HG02938 (cell line): ENCODE measurements around the gene MAP1S.

ENCODE experiments used
- ATAC-seq: cut with Tn5 transposase; IDR thresholded peaks from one replicate; pipeline ENCODE4 v1.9.1; 2021; ENCODE audit warnings: mild to moderate bottlenecking, moderate library complexity; ENCODE audit not compliant: unreplicated experiment

MAP1S gene, protein sequence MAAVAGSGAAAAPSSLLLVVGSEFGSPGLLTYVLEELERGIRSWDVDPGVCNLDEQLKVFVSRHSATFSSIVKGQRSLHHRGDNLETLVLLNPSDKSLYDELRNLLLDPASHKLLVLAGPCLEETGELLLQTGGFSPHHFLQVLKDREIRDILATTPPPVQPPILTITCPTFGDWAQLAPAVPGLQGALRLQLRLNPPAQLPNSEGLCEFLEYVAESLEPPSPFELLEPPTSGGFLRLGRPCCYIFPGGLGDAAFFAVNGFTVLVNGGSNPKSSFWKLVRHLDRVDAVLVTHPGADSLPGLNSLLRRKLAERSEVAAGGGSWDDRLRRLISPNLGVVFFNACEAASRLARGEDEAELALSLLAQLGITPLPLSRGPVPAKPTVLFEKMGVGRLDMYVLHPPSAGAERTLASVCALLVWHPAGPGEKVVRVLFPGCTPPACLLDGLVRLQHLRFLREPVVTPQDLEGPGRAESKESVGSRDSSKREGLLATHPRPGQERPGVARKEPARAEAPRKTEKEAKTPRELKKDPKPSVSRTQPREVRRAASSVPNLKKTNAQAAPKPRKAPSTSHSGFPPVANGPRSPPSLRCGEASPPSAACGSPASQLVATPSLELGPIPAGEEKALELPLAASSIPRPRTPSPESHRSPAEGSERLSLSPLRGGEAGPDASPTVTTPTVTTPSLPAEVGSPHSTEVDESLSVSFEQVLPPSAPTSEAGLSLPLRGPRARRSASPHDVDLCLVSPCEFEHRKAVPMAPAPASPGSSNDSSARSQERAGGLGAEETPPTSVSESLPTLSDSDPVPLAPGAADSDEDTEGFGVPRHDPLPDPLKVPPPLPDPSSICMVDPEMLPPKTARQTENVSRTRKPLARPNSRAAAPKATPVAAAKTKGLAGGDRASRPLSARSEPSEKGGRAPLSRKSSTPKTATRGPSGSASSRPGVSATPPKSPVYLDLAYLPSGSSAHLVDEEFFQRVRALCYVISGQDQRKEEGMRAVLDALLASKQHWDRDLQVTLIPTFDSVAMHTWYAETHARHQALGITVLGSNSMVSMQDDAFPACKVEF

DNA sequence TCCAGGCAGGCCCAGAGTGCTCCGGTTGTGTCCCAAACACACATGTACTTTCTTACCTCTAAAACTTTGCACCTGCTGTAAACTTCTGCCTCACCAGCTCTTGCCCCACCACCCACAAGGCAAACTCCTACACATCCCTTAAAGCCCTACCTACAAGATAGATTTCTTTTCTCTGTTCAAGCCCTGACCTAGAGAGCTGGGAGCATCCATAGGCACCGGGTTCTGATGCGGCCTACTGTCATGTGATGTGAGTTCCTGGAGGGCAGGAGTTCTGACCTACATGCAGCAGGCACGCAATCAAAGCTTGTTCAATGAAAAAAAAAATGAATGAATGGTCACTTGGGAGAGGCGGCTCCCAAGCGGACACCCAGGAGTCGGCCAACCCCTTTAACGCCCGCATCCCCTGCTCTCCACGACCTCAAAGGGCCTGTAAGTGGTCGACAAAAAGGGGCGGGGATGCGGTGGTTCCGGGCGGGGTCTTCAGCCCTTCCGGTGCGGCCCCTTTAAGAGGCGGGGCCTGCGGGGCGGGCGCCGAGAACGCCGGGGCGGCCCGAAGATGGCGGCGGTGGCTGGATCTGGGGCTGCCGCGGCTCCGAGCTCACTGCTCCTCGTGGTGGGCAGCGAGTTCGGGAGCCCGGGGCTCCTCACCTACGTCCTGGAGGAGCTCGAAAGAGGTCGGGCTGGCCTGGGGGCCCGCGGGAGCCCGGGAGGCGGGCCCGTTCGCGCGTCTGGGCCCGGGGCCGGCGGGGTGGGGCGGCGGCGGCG lies at the start of gene MAP1S:
TSS of gene MAP1S (plus strand) at position 534 of the 765 bp plus-strand sequence. CDS start at position 557, 23 bp downstream.
- no peak for ATAC-seq

DNA sequence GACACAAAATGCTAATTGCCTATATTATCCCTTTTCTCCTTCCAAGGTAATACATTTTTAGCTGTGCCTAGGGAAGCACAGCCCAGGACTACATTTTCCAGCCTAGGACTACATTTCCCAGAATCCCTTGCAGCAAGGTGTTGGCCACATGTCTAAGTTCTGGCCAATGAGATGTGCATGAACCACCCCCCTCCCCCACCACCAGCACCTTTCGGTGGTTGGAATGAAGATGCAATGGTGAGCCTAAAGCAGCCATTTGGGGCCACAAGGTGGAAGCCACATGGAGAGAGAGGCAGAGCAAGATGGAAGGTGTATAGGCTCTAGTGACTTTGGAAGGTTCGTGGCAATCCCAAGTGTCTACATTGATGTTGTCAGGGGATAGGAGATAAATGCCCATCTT lies 47.4 kb upstream of the MAP1S start:
- ATAC-seq = no peak

DNA sequence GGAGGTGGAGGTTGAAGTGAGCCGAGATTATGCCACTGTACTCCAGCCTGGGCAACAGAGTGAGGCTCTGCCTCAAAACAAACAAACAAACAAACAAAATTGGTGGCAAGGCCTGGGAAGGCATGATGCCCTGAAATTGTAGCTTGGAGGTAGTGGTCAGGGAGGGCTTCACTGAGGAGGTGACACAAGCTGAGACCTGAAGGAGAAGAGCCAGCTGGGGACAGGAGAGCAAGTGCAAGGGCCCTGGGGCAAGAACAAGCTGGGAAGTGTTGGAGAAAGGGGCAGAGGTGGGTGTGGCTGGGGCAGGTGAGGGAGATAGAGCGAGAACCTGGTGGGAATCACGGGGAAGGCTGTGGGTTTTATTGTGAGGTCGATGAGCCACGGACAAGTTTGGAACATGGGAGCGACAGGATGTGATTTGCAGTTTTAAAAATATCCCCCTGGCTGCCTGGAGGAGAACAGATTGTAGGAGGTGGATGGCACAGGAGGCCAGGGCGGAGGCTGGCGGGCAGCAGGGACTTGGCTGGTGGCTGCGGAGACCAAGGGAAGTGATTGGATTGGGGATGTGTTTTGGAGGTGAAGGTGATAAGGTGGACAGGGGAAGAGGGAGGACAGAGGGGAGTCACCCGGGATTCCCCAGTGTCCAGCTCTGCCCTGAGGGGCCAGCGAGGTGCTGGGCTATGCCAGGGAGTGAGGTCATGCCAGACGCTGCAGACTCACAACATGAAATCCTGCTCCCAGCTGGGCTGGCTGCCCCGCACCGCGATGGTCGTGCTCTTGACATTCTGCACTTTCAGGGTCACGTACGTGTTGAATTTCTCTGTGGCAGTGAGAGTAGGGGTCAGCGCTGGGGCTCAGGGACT lies 45.1 kb upstream of the MAP1S start:
- ATAC-seq = no peak

DNA sequence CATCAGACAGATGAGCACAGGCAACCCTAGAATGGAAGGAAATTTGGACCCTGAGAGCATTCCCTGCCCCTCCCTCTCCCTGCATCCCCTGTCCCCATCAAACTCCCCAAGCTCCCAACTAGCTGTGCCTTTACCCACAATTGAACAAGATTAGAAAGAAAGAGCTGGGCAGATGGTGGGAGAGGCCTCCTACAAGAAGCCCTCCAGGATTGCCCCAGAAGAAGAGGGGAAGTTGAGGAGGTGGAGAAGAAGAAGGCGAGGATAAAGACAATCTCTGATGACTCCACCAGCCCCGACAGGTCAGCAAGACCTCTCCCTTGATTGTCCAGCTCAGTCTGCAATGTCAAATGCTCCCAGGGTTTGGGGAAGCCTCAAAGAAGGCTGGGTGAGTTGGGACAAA lies 43.0 kb upstream of the MAP1S start:
- ATAC-seq = no peak

DNA sequence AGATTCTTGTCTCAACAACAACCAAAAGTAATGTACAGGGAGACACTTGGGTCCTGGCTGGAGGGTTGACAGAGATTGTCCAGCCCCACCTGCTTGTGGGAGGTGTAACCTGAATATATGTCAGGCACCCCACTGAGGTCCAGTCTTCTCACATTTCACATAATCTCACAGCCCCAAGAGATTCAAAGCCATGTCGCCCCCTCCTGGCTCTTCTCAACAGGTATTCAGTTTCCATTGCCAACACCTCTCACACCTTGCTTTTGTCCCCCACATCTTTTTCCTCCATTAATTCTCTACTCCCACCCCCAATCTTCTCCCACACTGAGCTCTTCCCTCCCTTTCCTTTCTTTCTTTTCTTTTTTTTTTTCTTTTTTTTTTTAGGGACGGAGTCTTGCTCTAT lies 42.3 kb upstream of the MAP1S start:
- ATAC-seq = no peak

DNA sequence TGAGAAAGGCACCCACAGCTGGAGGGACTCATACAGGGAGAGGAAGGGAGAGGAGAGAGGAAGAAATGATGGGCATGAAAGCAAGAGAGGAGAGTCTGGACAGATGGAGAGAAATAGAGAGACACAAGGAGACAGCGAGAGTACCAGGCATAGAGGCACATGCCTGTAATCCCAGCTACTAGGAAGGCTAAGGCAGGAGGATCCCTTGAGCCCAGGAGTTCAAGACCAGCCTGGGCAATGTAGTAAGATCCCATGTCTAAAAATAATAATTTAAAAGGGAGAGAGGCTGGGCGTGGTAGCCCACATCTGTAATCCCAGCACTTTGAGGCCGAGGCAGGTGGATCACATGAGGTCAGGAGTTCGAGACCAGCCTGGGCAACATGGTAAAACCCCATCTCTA lies 40.4 kb upstream of the MAP1S start:
- ATAC-seq = no peak

DNA sequence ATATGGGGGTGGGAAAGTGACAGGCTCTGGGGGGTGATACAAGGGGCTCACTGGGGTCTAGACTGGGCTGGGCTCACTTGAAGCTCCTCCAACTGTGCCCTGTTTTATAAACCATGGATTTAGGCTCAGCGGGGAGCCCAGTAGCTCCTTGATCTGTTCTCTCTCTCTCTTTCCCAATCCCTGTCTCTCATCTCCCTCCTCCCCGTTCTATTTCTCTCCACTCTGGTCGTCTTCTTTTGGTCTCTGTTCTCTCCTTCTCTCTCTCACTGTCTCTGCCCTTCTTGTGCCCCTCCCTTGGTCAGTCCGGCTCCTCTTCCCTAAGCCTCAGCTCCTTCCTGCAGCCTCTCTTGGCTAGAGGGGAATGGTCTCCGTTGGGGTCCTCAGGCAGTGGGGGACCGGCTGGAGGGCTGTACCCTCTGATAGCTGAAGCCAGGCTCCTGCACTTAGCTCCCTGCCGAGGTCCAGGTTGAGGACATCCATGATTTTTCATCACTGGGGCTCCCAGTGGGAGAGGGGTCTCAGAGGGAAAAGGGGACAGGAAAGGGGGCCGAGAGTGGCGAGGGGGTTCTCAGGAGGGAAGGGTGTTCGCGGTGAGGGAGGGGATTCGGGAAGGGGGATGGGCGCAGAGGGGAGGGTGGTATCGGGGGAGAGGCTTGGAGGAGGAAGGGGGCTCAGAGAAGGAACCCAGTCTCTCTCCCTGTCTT lies 39.6 kb upstream of the MAP1S start:
- ATAC-seq = no peak

DNA sequence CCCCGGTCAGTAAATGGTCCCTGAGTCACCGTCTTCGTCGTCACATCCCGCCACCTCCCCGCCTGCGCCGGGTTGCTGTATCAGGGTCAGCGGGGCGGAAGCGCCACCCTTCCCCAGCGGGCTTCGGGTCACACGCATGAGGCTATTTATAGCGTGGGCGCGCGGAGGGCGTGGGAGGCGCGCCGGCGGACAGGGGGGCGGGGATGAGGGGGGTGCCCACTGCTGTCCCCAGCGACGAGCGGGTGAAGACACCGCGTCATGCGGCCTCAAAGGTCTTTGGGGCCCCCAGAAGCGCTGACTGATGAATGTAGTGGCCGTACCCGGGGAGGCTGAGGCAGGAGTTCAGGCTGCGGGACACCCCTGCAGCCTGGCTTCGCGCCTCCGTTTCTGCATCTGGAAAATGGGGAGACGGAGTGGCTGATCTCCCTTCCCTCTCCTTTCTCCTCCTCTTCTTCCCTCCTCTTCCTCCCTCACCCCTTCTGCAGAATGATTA lies 39.0 kb upstream of the MAP1S start:
- ATAC-seq = no peak

DNA sequence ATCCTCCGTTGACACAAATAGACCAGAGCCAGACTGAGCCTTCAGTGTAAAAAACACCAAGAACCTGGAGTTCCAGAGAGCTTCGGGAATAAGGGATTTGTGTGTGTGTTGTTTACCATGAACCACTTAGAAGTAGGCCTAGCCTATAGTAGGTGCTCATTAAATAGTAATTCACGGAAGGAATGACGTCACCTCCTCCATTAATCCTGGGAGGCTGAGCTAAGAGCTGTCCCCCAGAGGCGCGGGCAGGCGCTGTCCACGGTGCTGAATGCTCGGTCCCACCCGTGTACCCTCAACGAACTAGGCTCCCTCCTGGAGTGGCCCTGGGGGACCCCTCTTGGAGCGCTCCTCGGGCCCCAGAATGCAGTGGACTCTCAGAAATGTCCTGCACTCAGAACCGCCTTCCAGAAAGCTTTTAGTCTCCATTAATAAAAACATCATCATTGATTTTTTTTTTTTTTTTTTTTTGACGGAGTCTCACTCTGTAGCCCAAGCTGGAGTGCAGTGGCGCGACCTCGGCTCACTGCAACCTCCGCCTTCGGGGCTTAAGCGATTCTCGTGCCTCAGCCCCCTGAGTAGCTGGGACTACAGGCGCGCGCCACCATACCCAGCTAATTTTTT lies 37.7 kb upstream of the MAP1S start:
- no peak for ATAC-seq

DNA sequence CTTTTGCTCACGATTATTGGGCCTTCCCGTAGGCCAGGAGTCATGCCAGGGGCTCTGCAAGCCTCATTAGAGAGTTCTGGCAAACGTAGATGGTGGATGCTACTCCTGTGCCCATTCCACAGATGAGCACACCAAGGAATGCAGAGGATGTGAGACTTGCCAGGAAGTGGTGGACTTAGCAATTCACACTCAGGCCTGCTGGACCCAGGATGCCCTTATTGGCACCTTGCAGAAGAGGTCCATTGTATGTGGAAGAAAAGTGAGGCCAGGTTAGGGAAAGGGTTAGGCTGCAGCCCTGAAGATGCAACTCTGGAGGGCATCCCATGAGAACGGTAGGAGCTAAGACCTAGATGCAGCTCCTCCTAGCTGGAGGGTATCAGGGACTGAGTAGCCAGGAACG lies 37.0 kb upstream of the MAP1S start:
- no peak for ATAC-seq

DNA sequence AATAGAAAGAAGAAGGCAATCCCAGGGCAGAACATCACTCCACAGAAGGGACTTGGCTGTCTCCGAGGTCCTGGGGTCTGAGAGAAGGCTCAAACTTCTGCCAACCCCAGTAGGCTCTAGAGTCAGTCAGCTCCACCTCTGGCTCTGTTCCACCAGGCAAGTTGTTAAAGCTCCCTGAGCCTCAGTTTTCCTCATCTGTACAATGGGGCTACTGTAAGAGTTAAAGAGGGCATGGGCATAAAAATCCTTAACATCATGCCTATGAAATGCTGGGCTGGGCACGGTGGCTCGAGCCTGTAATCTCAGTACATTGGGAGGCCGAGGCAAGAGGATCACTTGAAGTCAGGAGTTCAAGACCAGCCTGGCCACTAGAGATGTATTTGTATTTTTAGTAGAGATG lies 36.2 kb upstream of the MAP1S start:
- ATAC-seq = no peak

DNA sequence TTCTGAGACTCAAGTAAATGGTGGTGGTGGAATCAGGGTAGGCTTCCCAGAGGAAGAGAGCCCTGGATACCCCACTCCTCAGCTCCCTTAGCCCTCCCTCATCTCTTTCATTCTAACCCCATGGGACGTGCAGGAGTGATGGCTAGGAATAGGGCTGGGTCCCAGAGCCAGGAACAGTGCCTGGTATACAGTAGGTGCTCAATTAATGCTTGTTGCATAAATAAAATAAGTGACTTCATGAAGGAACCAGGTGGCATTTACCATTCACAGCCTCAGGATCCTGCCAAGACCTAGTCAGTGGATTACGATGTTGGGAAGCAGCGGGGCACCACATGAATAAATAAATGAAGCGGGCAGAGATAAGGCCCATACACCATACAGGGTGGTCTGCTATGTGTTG lies 35.0 kb upstream of the MAP1S start:
- ATAC-seq = no peak

DNA sequence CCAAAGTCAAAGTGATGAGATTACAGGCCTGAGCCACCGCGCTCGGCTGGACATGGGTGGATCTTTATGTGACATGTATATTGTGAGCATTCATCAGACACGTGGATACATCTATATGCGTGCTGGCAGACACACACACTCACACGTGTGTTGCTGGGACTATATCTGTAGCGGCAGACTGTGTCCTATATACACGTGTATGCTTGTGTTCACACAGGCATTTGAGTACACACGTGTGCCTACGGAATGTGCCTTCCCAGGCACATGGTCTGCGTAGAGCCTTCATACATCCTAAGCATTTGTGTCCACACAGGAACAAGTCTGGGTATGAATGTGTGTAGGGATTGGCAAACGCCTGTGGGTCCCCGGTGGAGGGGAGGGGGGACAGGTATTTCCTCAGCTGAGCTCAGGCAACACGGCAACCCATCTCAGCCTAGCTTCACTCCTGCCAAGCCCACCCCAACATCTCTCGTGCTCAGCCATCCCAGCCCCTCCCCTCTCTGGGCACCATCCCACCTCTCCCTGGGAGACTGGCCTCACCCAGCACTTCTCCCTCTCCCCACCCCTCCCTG lies 33.7 kb upstream of the MAP1S start:
- no peak for ATAC-seq

DNA sequence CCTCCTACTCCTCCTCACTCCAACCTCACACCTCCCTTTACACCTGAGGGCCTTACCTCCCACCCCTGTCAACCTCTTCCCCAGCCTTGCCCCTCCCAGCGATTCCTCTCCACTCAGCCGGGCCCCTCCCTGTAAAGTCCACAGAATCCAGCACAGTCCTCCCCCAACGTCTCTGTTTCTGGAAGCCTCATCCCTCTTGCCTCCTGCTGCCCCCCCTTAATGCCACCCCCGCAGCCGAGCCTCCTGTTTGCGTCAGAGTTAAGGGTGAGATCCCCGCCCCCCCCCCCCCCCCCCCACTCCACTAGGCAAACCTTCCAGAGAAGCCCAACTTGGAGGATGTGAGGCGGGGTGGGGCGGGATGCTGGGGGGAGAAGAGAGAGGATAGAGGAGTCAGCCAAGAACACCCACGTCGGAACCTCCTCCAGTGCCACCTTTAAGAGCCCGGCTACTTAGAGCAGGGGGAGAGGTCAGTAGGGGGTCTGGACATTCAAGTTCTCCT lies 33.2 kb upstream of the MAP1S start:
- ATAC-seq = no peak

DNA sequence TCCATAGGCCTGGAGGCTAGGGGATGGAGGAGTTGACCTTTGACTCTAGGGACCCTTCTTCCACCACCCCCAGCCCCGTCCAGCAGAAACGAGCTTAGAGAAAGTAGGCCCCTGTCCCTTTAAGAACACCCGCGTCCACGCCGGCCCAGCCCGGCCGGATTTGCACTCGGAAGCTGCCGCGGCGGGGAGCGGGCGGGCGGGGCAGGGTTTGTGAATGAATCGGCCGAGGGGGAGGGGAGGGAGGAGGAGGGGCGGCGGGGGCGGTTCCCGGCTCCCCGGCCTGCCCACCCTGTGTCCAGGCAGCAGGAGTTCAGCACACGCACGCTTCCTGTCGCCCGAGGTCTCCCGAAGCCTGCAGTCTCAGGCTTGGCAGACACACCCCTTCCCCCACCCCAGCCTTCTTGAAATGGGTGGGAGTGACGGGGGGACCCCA lies 32.7 kb upstream of the MAP1S start:
- ATAC-seq = no peak

DNA sequence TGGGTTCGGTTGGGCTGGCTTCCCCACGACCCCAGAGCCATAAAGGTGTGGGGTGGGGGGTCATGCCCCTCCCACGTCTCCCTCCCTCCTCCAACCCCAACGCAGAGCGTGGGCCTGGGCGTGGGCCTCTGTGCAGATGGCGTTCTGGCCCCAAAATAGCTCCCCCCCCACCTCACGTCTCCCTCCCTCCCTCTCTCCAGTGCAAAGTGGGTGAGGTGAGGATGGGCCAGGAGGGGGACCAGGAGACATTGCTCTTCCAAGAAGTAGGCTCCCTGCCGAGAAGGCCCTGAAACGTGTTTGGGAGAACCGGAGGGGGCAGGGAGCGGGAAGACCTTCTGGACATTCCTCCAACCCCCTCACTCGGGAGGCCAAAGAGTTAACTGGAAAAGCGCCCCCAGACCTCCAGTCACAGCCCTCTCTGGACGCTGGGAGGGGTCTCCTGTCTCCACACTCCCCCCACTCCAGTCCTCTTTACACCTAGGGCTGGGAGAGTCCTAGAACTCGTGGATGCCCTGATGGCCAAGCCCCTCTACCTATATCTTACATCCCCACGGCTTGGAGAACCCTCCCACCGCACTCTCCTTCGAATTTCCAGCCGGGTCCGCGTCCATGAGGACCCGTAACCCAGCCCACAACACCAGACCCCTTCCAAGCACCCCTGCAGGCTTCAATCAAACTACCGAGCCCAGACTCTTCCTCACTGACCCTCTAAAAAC lies 32.0 kb upstream of the MAP1S start:
- no peak for ATAC-seq
